HG03439 (cell line): ENCODE measurements around the gene HGF.
"Not testable (repeated sequence)": the region's sequence is repeated elsewhere in the genome, so short reads cannot be mapped to it uniquely, and the experiment has no call there.

Experiments used
- ATAC-seq: cut with Tn5 transposase; IDR thresholded peaks from one replicate; pipeline ENCODE4 v1.9.1; 2021; ENCODE audit warnings: mild to moderate bottlenecking, moderate library complexity; ENCODE audit not compliant: unreplicated experiment

HGF gene

GRCh38 chr7:81769891-81770727 is at the start of gene HGF:
HGF (minus strand) TSS chr7:81770047; CDS start chr7:81769971, 76 bp downstream.
- ATAC-seq, result no peak

DNA sequence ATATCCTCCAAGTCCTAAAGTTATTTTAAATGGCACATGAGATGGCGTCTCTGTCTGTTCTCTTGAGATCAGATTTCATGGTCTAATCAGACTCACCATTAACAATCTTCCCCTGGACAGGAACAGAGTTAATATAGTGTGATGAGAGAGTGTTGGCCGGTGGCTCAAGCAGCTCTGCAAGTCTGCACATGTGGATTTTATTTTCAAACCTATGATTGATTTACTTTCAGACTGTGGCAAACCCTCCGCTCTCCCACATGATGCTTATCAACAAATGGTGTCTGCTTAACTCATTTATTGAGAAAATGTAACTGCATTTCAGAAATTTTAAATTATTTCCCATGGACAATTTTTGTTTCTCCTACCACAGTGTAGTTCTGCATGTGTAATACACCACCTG is 46.5 kb upstream of the HGF start:
- ATAC-seq, result no peak

DNA sequence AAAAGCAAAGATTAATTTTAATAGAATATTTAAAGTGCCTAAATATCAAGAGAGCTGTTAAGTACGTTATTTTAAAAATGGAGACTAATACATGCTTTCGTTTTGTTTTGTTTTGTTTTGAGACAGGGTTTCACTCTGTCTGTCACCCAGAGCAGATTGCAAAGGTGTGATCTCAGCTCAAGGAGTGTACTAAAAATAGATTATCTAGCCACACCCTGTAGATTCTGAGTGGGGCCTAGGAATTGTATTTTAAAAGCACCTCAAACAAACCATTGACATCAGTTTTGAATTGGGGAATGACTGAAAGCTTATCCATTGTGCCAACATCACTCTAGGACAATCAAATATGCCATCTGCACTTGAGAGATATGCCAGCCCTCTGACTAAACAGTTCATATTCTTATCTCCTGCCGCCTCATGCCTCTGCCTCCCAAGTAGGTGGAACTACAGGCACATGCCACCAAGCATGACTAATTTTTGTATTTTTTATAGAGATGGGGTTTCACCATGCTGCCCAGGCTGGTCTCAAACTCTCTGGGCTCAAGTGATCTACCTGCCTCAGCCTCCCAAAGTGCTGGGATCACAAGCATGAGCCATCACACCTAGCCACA is 43.1 kb upstream of the HGF start:
- not testable (repeated sequence) for ATAC-seq

GRCh38 chr7:81811956-81812865 is 42.4 kb upstream of the HGF start:
- no peak for ATAC-seq

GRCh38 chr7:81810476-81811155 is 40.8 kb upstream of the HGF start:
- ATAC-seq, result no peak

GRCh38 chr7:81808310-81808709 is 38.5 kb upstream of the HGF start:
- not testable (repeated sequence) for ATAC-seq

DNA sequence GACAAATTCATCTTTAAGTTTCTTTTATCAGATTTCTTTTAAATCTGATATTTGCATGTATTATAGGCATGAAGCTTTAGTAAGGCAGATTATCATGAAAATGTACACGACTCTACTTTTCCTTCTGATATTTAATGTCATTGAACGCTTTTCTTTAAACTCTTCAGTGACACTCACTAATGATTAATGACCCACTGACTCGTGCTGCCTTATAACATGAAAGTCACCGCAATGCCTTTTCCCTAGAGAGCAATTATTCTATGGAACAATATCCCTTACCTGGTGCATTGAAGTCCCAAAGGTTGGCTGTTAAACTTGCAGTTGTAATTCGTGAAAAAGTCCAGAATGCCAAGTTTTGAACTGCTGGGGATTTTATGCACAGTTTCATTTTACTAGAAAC is 33.4 kb upstream of the HGF start:
- ATAC-seq, result no peak

DNA sequence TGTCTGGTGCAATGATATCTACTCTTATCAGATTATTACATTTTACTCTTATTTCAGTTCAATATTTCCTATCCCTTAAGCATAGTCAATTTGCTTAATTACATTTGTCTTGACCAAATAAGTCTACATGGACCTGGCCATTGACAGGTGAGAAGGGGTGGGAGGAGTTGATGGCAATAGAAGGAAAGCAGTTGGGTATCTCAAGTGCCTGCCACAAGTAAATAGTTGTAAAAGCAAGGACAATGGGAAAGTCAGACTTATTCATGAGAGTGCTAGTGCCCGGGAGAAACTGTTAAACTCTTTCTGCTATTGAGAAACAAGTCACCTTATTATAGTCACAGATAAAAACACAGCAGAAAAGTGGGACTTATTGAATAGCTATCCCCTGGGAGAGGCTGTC is 32.4 kb upstream of the HGF start:
- no peak for ATAC-seq

DNA sequence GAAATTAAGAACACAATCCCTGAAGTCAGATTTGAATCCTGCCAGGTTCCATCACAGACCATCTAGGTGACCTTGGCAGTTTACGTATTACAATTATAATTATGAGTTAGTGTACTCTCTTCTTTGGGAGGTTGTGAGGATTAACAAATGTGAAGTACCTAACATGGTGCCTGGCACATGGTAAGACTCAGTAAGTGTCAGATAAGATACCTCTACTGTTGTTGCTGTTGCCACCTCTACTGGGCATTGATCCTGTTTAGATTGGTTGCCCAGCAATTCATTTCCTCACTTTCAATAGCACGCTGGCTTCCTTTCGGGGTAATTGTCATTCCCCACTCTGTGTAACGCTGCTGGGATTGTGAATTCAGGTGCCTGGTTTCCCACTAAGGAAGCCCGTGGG is 31.7 kb upstream of the HGF start:
- no peak for ATAC-seq

GRCh38 chr7:81791568-81792518 is 22.0 kb upstream of the HGF start:
- ATAC-seq, result no peak

DNA sequence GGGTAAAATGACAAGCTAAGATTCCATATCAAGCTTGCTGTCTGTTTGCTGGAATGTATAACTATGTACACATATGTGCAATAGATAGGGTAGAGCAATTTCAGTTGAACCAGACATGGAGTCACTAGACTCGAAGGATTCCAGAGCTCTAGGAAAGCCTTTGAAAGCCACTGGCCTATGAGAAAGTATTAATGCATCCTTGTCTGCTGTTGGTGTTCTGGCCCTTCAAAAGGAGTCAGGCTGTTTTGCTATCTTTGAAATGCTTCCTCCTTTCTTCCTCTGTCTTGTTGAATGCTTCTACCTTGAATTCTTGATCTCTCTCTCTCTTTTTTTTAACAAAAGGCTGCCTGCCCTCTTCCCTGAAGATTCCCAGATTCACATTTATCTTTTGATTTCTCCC is 20.8 kb upstream of the HGF start:
- ATAC-seq, result no peak

GRCh38 chr7:81790120-81790500 is 20.3 kb upstream of the HGF start:
- ATAC-seq, result no peak

GRCh38 chr7:81789406-81790119 is 19.7 kb upstream of the HGF start:
- no peak for ATAC-seq

- no peak for ATAC-seq
Observed at GRCh38 chr7:81788246-81788645, 18.4 kb upstream of the HGF start.

DNA sequence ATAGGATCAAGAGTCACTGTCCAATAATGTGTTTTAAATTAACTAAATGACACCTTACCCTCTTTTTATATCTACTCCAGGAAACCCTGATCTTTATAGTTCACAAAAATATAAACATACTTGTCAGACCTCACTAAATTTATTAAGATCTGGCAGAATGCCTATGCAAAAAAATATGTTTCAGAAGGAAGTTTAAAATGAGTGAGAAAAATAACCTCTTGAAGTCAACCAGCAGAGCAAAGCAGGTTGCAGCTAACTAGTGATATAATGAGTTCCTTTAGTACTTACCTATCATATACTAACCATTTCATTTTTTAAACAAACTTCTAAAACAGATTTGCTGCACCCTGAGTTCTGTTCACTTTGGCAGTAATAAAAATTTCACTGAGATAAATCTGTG is 14.0 kb upstream of the HGF start:
- ATAC-seq, result no peak

DNA sequence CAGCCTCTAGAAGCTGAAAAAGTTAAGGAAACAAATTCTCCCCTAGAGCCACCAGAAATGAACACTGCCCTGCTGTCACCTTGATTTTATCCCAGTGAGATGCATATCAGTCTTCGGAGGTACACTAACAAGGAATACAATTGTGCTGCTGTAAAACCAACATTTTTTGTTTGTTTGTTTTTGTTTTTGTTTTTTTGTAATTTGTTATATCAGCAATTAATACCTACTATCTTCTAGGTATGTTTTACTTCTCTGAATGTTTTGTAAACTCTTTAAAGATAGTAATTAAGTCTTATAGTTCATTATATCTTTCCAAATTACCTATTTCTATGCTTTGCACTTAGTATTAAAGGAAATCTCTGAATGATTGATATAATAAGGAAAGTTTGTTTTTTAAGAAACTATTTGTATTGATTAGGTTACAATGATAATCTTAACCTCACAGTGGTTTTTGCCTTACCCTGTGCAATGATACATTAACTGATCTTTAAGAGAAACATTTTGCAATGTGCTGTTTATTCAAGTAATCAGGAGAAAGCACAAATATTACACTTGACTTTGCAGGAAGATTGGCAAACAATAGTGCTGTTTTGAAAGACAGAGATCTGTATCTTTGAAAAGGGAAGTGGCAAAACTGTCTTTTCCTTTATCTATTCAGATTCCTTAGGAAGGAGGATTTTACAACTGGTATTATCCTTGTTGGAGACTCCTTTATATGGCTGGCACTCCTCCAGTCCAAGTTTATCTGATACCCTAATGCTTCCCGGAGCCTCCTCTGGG is 11.3 kb upstream of the HGF start:
- no peak for ATAC-seq

DNA sequence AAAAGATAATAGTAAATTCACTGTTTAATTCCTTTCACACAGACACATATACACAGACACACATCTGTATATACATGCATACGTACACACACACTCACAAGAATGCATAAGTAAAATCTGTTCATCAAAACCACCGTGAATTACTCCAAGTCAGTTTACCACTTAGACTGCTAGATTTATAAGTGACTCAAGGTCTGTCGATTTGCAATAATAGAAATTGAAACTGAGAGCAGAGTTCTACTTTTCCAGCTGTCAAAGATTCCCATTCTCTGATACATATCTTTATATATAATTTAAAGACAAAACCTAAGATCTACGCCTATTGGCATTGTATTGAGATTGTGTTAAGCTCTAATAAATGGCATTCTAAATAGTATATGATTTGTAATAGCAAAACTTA is 9.9 kb upstream of the HGF start:
- ATAC-seq, result no peak

GRCh38 chr7:81777697-81778096 is 7.8 kb upstream of the HGF start:
- no peak for ATAC-seq
